Nephron progenitor cell (in vitro differentiated cells): ENCODE data around the gene GPR142.

Experiments
- DNase-seq: peaks from one replicate; pipeline ENCODE4 v3.0.0; 2021
- H3K27ac Mint-ChIP-seq: 2 replicates; pipeline ENCODE4 v1.8.0; 2021; ENCODE audit warnings: mild to moderate bottlenecking, moderate library complexity, mixed read lengths
- H3K27me3 Mint-ChIP-seq: 2 replicates; pipeline ENCODE4 v1.8.0; 2021; ENCODE audit warnings: mild to moderate bottlenecking, low read depth, mixed read lengths; ENCODE audit not compliant: poor library complexity
- H3K36me3 Mint-ChIP-seq: 2 replicates; pipeline ENCODE4 v1.8.0; 2021; ENCODE audit warnings: low read depth, mixed read lengths
- H3K4me1 Mint-ChIP-seq: 2 replicates; pipeline ENCODE4 v1.8.0; 2021; ENCODE audit warnings: mixed read lengths
- H3K4me3 Mint-ChIP-seq: 2 replicates; pipeline ENCODE4 v1.8.0; 2021; ENCODE audit warnings: mild to moderate bottlenecking, moderate library complexity, mixed read lengths
- H3K9me3 Mint-ChIP-seq: 2 replicates; pipeline ENCODE4 v1.8.0; 2021; ENCODE audit warnings: mild to moderate bottlenecking, moderate library complexity, mixed read lengths
- TF ChIP-seq, protein P1 (sequence below): fragments of 200-600 bp; sonication (generic); IDR thresholded peaks from 2 replicates; pipeline ENCODE4 v1.5.0; 2021; ENCODE audit warnings: antibody characterized with exemption

Gene GPR142

DNA sequence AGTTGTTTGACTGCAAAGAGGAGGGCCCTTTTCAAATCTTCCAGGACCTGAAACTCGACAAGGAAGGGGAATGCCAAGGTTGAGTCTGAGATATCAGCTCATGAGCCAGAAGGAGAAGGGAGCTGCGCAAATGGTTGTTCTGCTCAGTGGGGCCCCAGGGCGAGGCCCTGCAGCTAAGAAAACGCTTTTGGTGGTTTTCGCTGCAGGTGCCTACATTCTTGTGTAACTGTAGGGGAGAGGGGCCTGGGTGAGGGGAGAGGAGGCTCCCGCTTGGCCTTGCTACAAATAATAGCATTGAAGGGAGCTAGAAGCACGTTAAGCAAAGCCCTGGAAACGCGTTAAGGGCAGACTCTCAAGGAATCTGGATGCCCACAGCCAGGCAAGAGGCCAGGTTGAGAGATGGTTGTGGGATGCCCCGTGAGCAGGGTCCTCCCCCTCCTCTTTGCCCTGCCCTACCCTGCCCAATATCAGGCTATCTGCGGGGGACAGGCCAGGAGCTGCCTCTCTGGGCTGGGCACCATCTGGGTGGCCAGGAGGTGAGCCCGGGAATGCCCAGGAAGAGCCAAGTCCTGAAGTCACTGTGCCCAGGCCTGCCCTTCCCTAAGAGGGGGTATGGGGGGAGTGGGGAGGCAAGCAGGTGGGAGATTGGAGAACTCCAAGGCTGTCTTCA is 21.9 kb downstream of the GPR142 start:
- no peaks in the 10 kb centered on the region for H3K36me3 Mint-ChIP-seq
- H3K27ac Mint-ChIP-seq = no peak overlapping the region
- TF ChIP-seq, protein P1, sequence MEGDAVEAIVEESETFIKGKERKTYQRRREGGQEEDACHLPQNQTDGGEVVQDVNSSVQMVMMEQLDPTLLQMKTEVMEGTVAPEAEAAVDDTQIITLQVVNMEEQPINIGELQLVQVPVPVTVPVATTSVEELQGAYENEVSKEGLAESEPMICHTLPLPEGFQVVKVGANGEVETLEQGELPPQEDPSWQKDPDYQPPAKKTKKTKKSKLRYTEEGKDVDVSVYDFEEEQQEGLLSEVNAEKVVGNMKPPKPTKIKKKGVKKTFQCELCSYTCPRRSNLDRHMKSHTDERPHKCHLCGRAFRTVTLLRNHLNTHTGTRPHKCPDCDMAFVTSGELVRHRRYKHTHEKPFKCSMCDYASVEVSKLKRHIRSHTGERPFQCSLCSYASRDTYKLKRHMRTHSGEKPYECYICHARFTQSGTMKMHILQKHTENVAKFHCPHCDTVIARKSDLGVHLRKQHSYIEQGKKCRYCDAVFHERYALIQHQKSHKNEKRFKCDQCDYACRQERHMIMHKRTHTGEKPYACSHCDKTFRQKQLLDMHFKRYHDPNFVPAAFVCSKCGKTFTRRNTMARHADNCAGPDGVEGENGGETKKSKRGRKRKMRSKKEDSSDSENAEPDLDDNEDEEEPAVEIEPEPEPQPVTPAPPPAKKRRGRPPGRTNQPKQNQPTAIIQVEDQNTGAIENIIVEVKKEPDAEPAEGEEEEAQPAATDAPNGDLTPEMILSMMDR = no peak
- no peak for DNase-seq
- no peak overlapping the region for H3K4me3 Mint-ChIP-seq
- no peaks in the 10 kb centered on the region for H3K9me3 Mint-ChIP-seq
- peaks cover 32% of the 10 kb centered on the region for H3K27me3 Mint-ChIP-seq
- peaks cover 51% of the 10 kb centered on the region for H3K4me1 Mint-ChIP-seq

- no peak overlapping the region for H3K4me3 Mint-ChIP-seq
Measured at GRCh38 chr17:74389937-74390679, 22.8 kb downstream of the GPR142 start.

DNA sequence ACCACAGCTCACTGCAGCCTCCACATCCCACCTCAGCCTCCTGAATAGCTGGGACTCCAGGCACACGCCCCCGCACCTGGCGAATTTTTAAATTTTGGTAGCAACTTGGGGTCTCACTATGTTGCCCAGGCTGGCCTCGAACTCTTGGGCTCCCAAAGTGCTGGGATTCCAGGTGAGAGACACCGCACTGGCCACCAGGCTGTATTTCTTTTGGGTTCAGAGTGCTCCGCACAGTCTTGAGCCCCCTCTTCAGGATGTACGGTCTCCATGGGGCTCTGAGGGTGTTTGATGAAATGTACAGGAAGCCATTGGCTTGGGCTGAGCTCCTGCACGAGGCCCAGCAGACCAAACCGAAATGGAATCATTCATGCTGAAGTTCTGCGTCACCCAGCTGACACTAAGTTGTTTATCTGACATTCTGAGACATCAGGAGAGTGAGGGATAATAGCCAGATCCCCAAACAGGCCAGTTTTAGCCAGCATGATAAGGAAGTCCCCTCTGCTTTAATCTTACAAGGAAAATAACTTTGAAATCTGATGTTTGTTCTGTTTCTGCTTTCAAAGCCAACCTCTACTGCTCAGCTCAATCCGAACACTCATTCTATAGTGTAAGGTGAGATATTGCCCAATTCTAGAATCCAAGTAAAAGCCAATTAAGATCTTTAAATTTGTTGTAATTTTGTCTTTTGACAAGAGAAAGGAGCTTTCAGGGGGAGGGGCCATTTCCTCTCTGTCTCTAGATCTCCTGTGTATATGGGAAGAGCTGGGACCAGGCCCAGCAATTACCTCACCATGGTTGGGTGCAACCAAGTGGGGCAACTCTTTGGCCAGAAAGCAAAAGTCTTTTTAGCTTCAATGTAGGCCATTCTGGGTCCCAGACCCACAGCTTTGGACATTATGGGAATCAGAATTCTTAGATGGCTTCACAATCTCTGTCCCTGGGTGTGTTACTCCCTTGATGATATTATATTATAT is 23.7 kb downstream of the GPR142 start:
- Mint-ChIP-seq H3K36me3 (no peaks in the 10 kb centered on the region), H3K27ac (no peak overlapping the region), H3K9me3 (no peaks in the 10 kb centered on the region), H3K27me3 (peaks cover 34% of the 10 kb centered on the region), H3K4me3 (no peak overlapping the region), H3K4me1 (peaks cover 66% of the 10 kb centered on the region)
- TF ChIP-seq, protein P1 = no peak
- no peak for DNase-seq

More at GRCh38 chr17:74389937-74390679, 22.8 kb downstream of the GPR142 start:
- no peak overlapping the region for H3K27ac Mint-ChIP-seq
- peaks cover 60% of the 10 kb centered on the region for H3K4me1 Mint-ChIP-seq
- no peaks in the 10 kb centered on the region for H3K36me3 Mint-ChIP-seq
- peaks cover 30% of the 10 kb centered on the region for H3K27me3 Mint-ChIP-seq
- DNase-seq = no peak
- H3K9me3 Mint-ChIP-seq = no peaks in the 10 kb centered on the region
- TF ChIP-seq, protein P1 = no peak

DNA sequence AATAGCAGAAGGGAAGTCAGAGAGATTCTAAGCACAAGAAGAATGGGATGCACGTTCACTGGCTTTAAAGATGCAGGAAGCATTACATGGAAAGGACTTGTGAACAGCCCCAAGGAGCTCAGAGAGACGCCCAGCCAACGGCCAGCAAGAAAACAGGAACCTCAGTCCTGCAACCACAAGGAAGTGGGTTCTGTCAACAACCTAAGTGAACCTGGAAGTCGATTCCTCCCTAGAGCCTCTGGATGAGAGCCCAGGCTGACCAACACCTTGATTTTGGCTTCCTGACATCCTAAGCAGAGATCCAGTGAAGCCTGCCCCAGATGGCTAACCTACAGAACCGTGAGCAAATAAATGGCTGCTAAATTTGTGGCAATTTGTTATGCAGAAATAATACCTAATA is 24.5 kb downstream of the GPR142 start:
- Mint-ChIP-seq H3K27me3 (peaks cover 31% of the 10 kb centered on the region), H3K9me3 (no peaks in the 10 kb centered on the region), H3K4me3 (no peak overlapping the region), H3K36me3 (no peaks in the 10 kb centered on the region), H3K27ac (no peak overlapping the region), H3K4me1 (peaks cover 66% of the 10 kb centered on the region)
- TF ChIP-seq, protein P1 = no peak
- DNase-seq = no peak

- Mint-ChIP-seq H3K9me3 (no peaks in the 10 kb centered on the region), H3K36me3 (no peaks in the 10 kb centered on the region), H3K4me3 (no peak overlapping the region), H3K27me3 (peaks cover 25% of the 10 kb centered on the region), H3K4me1 (peaks cover 63% of the 10 kb centered on the region), H3K27ac (no peak overlapping the region)
- DNase-seq = no peak
- TF ChIP-seq, protein P1 = no peak
Measured at GRCh38 chr17:74392848-74393247, 25.5 kb downstream of the GPR142 start.
